Measurements from ENCODE around the gene KLK8.

The KLK8 gene

GRCh38 chr19:51001515-51001914 is at the start of gene KLK8:
KLK8 (minus strand) TSS chr19:51001604; CDS start chr19:51001167, 437 bp downstream.
- H3K27ac ChIP-seq (ENCODE audit: low read depth, low read length, poor library complexity, severe bottlenecking) = no peak within 1 kb of the TSS
- H3K9me2 ChIP-seq (ENCODE audit: low read depth, low read length) = no peaks in the 10 kb centered on the region
- H3K36me3 ChIP-seq (ENCODE audit: insufficient read depth, low read length) = no peaks in the 10 kb centered on the region
- no peaks in the 10 kb centered on the region for H4K20me1 ChIP-seq (ENCODE audit: insufficient read depth, low read length)
- no peaks in the 10 kb centered on the region for H3F3A ChIP-seq (ENCODE audit: insufficient read depth, low read length)
- H3K9me3 ChIP-seq (ENCODE audit: low read length) = no peaks in the 10 kb centered on the region
- no peak within 1 kb of the TSS for H3K4me3 ChIP-seq (ENCODE audit: low read depth, low read length, poor library complexity, severe bottlenecking)
- H3K4me2 ChIP-seq (ENCODE audit: low read length) = no peak within 1 kb of the TSS
- no peak within 1 kb of the TSS for H3K9ac ChIP-seq (ENCODE audit: low read length)
- H3K27me3 ChIP-seq (ENCODE audit: insufficient read depth, low read length) = no peaks in the 10 kb centered on the region
- no peak within 1 kb of the TSS for H2AFZ ChIP-seq (ENCODE audit: low read length)
- TF ChIP-seq EZH2 (IDR thresholded peaks at IDR 0.05; ENCODE audit: borderline replicate concordance, low read length) (no peak), CTCF (IDR thresholded peaks at IDR 0.05; ENCODE audit: low read length) (no peak)
- H3K4me1 ChIP-seq (ENCODE audit: insufficient read depth, low read length, severe bottlenecking) = no peaks in the 10 kb centered on the region
- H3K79me2 ChIP-seq (ENCODE audit: insufficient read depth, low read length) = no peaks in the 10 kb centered on the region

GRCh38 chr19:51047031-51047335 is 45.6 kb upstream of the KLK8 start:
- no peak overlapping the region for H3K4me3 ChIP-seq (ENCODE audit: low read depth, low read length, poor library complexity, severe bottlenecking)
- no peaks in the 10 kb centered on the region for H3K79me2 ChIP-seq (ENCODE audit: insufficient read depth, low read length)
- no peaks in the 10 kb centered on the region for H3K9me3 ChIP-seq (ENCODE audit: low read length)
- H4K20me1 ChIP-seq (ENCODE audit: insufficient read depth, low read length) = no peaks in the 10 kb centered on the region
- no peaks in the 10 kb centered on the region for H3K9me2 ChIP-seq (ENCODE audit: low read depth, low read length)
- no peak overlapping the region for H3K9ac ChIP-seq (ENCODE audit: low read length)
- H3K36me3 ChIP-seq (ENCODE audit: insufficient read depth, low read length) = no peaks in the 10 kb centered on the region
- no peaks in the 10 kb centered on the region; the same call in 1 of the 2 replicates for H3K27me3 ChIP-seq (ENCODE audit: insufficient read depth, low read length)
- H3F3A ChIP-seq (ENCODE audit: insufficient read depth, low read length) = no peaks in the 10 kb centered on the region
- H3K27ac ChIP-seq (ENCODE audit: low read depth, low read length, poor library complexity, severe bottlenecking) = no peak overlapping the region
- H2AFZ ChIP-seq (ENCODE audit: low read length) = no peak overlapping the region
- no peaks in the 10 kb centered on the region for H3K4me1 ChIP-seq (ENCODE audit: insufficient read depth, low read length, severe bottlenecking)
- TF ChIP-seq EZH2 (IDR thresholded peaks at IDR 0.05; ENCODE audit: borderline replicate concordance, low read length) (no peak), CTCF (IDR thresholded peaks at IDR 0.05; ENCODE audit: low read length) (no peak)
- no peak overlapping the region for H3K4me2 ChIP-seq (ENCODE audit: low read length)

GRCh38 chr19:51044327-51044726 is 42.9 kb upstream of the KLK8 start:
- Histone ChIP-seq H3K27me3 (ENCODE audit: insufficient read depth, low read length) (no peaks in the 10 kb centered on the region), H3K4me1 (ENCODE audit: insufficient read depth, low read length, severe bottlenecking) (no peaks in the 10 kb centered on the region)
- TF ChIP-seq EZH2 (IDR thresholded peaks at IDR 0.05; ENCODE audit: borderline replicate concordance, low read length) (no peak), CTCF (IDR thresholded peaks at IDR 0.05; ENCODE audit: low read length) (no peak)

More at GRCh38 chr19:51044327-51044726, 42.9 kb upstream of the KLK8 start:
- Histone ChIP-seq H3K9me3 (ENCODE audit: low read length) (no peaks in the 10 kb centered on the region), H2AFZ (ENCODE audit: low read length) (no peak overlapping the region), H3K27ac (ENCODE audit: low read depth, low read length, poor library complexity, severe bottlenecking) (no peak overlapping the region), H3K9me2 (ENCODE audit: low read depth, low read length) (no peaks in the 10 kb centered on the region), H3K9ac (ENCODE audit: low read length) (no peak overlapping the region), H4K20me1 (ENCODE audit: insufficient read depth, low read length) (no peaks in the 10 kb centered on the region), H3K4me3 (ENCODE audit: low read depth, low read length, poor library complexity, severe bottlenecking) (no peak overlapping the region), H3K36me3 (ENCODE audit: insufficient read depth, low read length) (no peaks in the 10 kb centered on the region), H3K4me2 (ENCODE audit: low read length) (no peak overlapping the region), H3K79me2 (ENCODE audit: insufficient read depth, low read length) (no peaks in the 10 kb centered on the region), H3F3A (ENCODE audit: insufficient read depth, low read length) (no peaks in the 10 kb centered on the region)

All from OCI-LY1 (cell line).